K562 (cell line): ENCODE data around the gene DNAJB12. TPM values are rescaled to one million over a fixed set of nuclear protein-coding genes. Genes with fewer than 3 reads are reported as not detected.
A peak's percentile ranks its signal among the peaks of the same experiment; 100 is the strongest.

Source experiments
- ARHGAP35 ChIP-seq: fragments of 450-650 bp; IDR thresholded peaks from 2 replicates; pipeline ENCODE4 v1.6.1; 2018; ENCODE audit not compliant: partially characterized antibody
- BRCA1 ChIP-seq, 2 experiments: fragments of 450-650 bp in 1 of 2; sonication (generic) in 1 of 2; formaldehyde crosslinking in 1 of 2; IDR thresholded peaks; 2 replicates each; pipeline versions ENCODE4 v1.5.0 to v1.6.1; 2017 to 2020; ENCODE audit warnings: mild to moderate bottlenecking in 1 of 2, missing genetic modification reagents in 1 of 2
- C11orf30 ChIP-seq: fragments of 450-650 bp; IDR thresholded peaks from 2 replicates; pipeline ENCODE4 v1.6.1; 2016; ENCODE audit warnings: low read depth, mild to moderate bottlenecking
- CAMTA2 ChIP-seq: fragments of 250-450 bp; sonication (Bioruptor Pico); conservative IDR thresholded peaks from 2 replicates; pipeline ENCODE4 v1.5.1; 2022
- CBFA2T3 ChIP-seq: fragments of 450-650 bp; IDR thresholded peaks from 2 replicates; pipeline ENCODE4 v1.6.1; 2017
- CGGBP1 ChIP-seq: fragments of 250-450 bp; sonication (Bioruptor Pico); IDR thresholded peaks from 2 replicates; pipeline ENCODE4 v1.9.0; 2021; ENCODE audit warnings: mild to moderate bottlenecking
- CTCF ChIP-seq, 3 experiments: IDR thresholded peaks in 2 of 3; conservative IDR thresholded peaks in 1 of 3; 2 replicates each; pipeline ENCODE4 v1.5.1; 2011 to 2012; ENCODE audit warnings: low read length in 3 of 3, mild to moderate bottlenecking in 3 of 3, control low read depth in 2 of 3, improper control_type of control experiment in 1 of 3, inconsistent platforms in 1 of 3, low read depth in 1 of 3, mixed read lengths in 1 of 3, moderate library complexity in 1 of 3; ENCODE audit not compliant: insufficient read depth in 2 of 3
- GATA2 ChIP-seq: sonication (generic); formaldehyde crosslinking; IDR thresholded peaks from 2 replicates; pipeline ENCODE4 v1.4.0; 2020; ENCODE audit warnings: mild to moderate bottlenecking, missing genetic modification reagents
- HDAC8 ChIP-seq: fragments of 450-650 bp; IDR thresholded peaks from 2 replicates; pipeline ENCODE4 v1.6.1; 2016; ENCODE audit warnings: mild to moderate bottlenecking, missing genetic modification characterization, moderate library complexity, missing compliant biosample characterization
- IRF1 ChIP-seq: sonication (generic); formaldehyde crosslinking; IDR thresholded peaks from 2 replicates; pipeline ENCODE4 v1.8.0; 2022; ENCODE audit warnings: missing genetic modification reagents, mild to moderate bottlenecking, borderline replicate concordance
- MAFF ChIP-seq: IDR thresholded peaks from 2 replicates; pipeline ENCODE4 v1.6.1; 2012; ENCODE audit warnings: low read length, improper control_type of control experiment
- MEIS2 ChIP-seq: fragments of 450-650 bp; IDR thresholded peaks from 2 replicates; pipeline ENCODE4 v1.6.1; 2014; ENCODE audit warnings: mild to moderate bottlenecking; ENCODE audit not compliant: partially characterized antibody
- NFYB ChIP-seq: IDR thresholded peaks from 2 replicates; pipeline ENCODE4 v1.6.1; 2011; ENCODE audit warnings: mild to moderate bottlenecking, moderate library complexity; ENCODE audit not compliant: insufficient read length; ENCODE audit errors: extremely low read depth
- PCBP1 ChIP-seq: fragments of 200-400 bp; formaldehyde crosslinking; IDR thresholded peaks from 2 replicates; pipeline ENCODE4 v1.6.1; 2018; ENCODE audit warnings: mild to moderate bottlenecking, low read depth, low read length; ENCODE audit not compliant: poor library complexity, severe bottlenecking
- RFX5 ChIP-seq: IDR thresholded peaks from 2 replicates; pipeline ENCODE4 v1.6.1; 2011; ENCODE audit warnings: low read depth, mild to moderate bottlenecking, improper control_type of control experiment, low read length
- SMARCC2 ChIP-seq: fragments of 450-650 bp; IDR thresholded peaks from 2 replicates; pipeline ENCODE4 v1.6.1; 2017; ENCODE audit warnings: antibody characterized with exemption, moderate library complexity, mild to moderate bottlenecking, low read depth
- TAL1 ChIP-seq: fragments of 450-650 bp; IDR thresholded peaks from 2 replicates; pipeline ENCODE4 v1.6.1; 2016; ENCODE audit warnings: mild to moderate bottlenecking
- THAP12 ChIP-seq: fragments of 250-450 bp; sonication (Bioruptor Pico); IDR thresholded peaks from 2 replicates; pipeline ENCODE4 v1.9.0; 2021; ENCODE audit warnings: mild to moderate bottlenecking, inconsistent platforms
- ZFP36 ChIP-seq: fragments of 150-350 bp; IDR thresholded peaks from 2 replicates; pipeline ENCODE4 v1.6.1; 2018; ENCODE audit warnings: low read length, low read depth; ENCODE audit not compliant: partially characterized antibody
- ZNF239 ChIP-seq: fragments of 250-450 bp; sonication (Bioruptor Pico); IDR thresholded peaks from 2 replicates; pipeline ENCODE4 v1.4.0; 2020; ENCODE audit warnings: mild to moderate bottlenecking
- ZNF280A ChIP-seq: fragments of 450-650 bp; IDR thresholded peaks from 2 replicates; pipeline ENCODE4 v1.6.1; 2018; ENCODE audit warnings: mild to moderate bottlenecking, low read depth; ENCODE audit not compliant: partially characterized antibody
- ZNF41 ChIP-seq: fragments of 250-450 bp; sonication (Bioruptor Pico); conservative IDR thresholded peaks from 2 replicates; pipeline ENCODE4 v1.4.0; 2020; ENCODE audit warnings: mild to moderate bottlenecking
- polyA plus RNA-seq, 8 experiments: library from polyadenylated mRNA; depleted of rRNA in 4 of 8; stranded (reverse) in 5 of 8; unstranded in 3 of 8; fragments of >200 nt; fragmentation: Nextera tagmentation in 2 of 8; fragmentation: Illumina TruSeq in 1 of 8; extraction: Ambion mirVana in 2 of 8; extraction: Trizol in 1 of 8; gene quantifications; 2 replicates each; pipeline versions ENCODE4 v1.2.1 to v1.2.3, GENCODE V29; 2011 to 2014; ENCODE audit warnings: inconsistent platforms in 1 of 8, missing spikeins in 1 of 8
- total RNA-seq, 7 experiments: library from RNA; depleted of rRNA in 6 of 7; stranded (reverse); fragments of >200 nt in 6 of 7; fragmentation: Illumina TruSeq in 2 of 7; extraction: Trizol in 2 of 7; gene quantifications; 2 replicates each; pipeline versions ENCODE4 v1.2.1 to v1.2.3, GENCODE V29; 2011 to 2021; ENCODE audit warnings: low replicate concordance in 1 of 7

DNAJB12 gene
- total and polyA plus RNA-seq, 9 of the 15 experiments (the other 6 are each of a cell fraction or from before 2014, with no cell fraction given) = 3.5 to 31.5 (median 20.3) TPM

GRCh38 chr10:72320676-72321247, 34.0 kb downstream of the DNAJB12 start (continued):
- TF ChIP-seq BRCA1 (IDR thresholded peaks at IDR 0.05) (no peak), BRCA1 (CRISPR knock-in tag; IDR thresholded peaks at IDR 0.05) (no peak), ARHGAP35 (no peak), ZNF41 (0 out of 2 replicates have a peak, but pooled peaks have one; percentile 11), CAMTA2 (CRISPR knock-in tag) (no peak), IRF1 (CRISPR knock-in tag) (no peak), MAFF (peak; percentile 78), CTCF (IDR thresholded peaks at IDR 0.05 in 2 of 3, conservative IDR thresholded peaks at IDR 0.05 in 1 of 3; ENCODE audit: insufficient read depth in 2 of 3, low read depth in 1 of 3, low read length in 3 of 3) (no peak), CGGBP1 (CRISPR knock-in tag) (0 out of 2 replicates have a peak, but pooled peaks have one; percentile 27), THAP12 (CRISPR knock-in tag) (peak; percentile 80), GATA2 (CRISPR knock-in tag) (peak; percentile 98), NFYB (no peak), CBFA2T3 (peak; percentile 100), SMARCC2 (peak; percentile 99), HDAC8 (tag) (peak; percentile 77), ZNF239 (peak; percentile 73), PCBP1 (no peak), TAL1 (peak; percentile 98), MEIS2 (peak; percentile 99), RFX5 (no peak), C11orf30 (peak; percentile 92), ZFP36 (peak; percentile 68), ZNF280A (no peak)
